T-helper 1 cell treated with Interleukin-12 subunit alpha and Interleukin-12 subunit beta and Interleukin-4 antibody, amounts not matched to agents 30 μg/mL and 1 μg/mL, for 36 hours (primary cell): Measurements from ENCODE around the gene PDZRN3.
"Not testable (repeated sequence)": the region's sequence is repeated elsewhere in the genome, so short reads cannot be mapped to it uniquely, and the experiment has no call there.

Experiments
- H3K27ac Mint-ChIP-seq: one replicate; pipeline ENCODE4 v1.8.0; 2021; ENCODE audit warnings: mild to moderate bottlenecking, mixed read lengths
- H3K27me3 Mint-ChIP-seq: one replicate; pipeline ENCODE4 v1.8.0; 2021; ENCODE audit warnings: low read depth, mixed read lengths
- H3K36me3 Mint-ChIP-seq: one replicate; pipeline ENCODE4 v1.8.0; 2021; ENCODE audit warnings: low read depth, mixed read lengths
- H3K4me1 Mint-ChIP-seq: one replicate; pipeline ENCODE4 v1.8.0; 2021; ENCODE audit warnings: low read depth, mixed read lengths
- H3K4me3 Mint-ChIP-seq: one replicate; pipeline ENCODE4 v1.8.0; 2021; ENCODE audit warnings: mild to moderate bottlenecking, moderate library complexity, mixed read lengths
- H3K9me3 Mint-ChIP-seq: one replicate; pipeline ENCODE4 v1.8.0; 2021; ENCODE audit warnings: mixed read lengths

The PDZRN3 gene

GRCh38 chr3:73568371-73568862, 56.3 kb downstream of the PDZRN3 start:
- Mint-ChIP-seq H3K9me3 (no peaks in the 10 kb centered on the region), H3K27me3 (peaks cover 20% of the 10 kb centered on the region), H3K36me3 (no peaks in the 10 kb centered on the region), H3K4me3 (no peak overlapping the region), H3K4me1 (no peaks in the 10 kb centered on the region), H3K27ac (no peak overlapping the region)

- not testable (repeated sequence) for H3K9me3 Mint-ChIP-seq, H3K27me3 Mint-ChIP-seq, H3K4me1 Mint-ChIP-seq, H3K36me3 Mint-ChIP-seq, H3K27ac Mint-ChIP-seq, H3K4me3 Mint-ChIP-seq
Measured at GRCh38 chr3:73565374-73565773, 59.4 kb downstream of the PDZRN3 start.

DNA sequence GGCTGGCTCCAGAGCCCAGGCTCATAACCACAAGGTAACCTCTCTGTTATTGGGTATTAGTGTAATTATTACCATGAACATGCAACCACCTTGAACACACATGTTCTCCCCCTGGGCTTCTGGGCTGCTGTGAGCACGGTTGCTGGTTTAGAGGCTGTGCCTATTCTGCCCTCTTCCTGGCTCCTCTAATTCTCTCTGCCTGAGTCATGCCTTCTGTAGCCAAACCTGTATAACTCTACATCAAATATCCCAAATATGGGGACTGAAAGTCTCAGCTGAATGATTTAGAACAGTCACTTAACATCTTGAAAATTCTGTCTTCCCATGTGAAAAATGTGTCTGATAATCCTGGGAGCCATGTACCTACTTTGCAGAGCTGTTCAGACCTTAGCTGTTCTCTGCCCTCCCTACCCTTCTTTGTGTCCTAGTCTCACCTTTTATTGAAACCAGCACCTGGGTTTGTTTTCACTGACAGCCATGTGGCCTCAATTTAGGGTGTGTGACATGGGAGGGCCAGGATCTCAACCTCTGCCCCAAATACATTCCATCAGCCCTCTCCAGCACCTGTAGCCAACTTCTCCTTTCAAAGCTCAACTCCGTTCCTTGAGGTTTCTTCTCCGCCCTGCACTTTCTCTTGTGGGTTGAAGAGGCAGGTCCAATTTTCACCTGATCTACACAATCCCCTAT, 60.7 kb downstream of the PDZRN3 start:
- no peaks in the 10 kb centered on the region for H3K9me3 Mint-ChIP-seq
- H3K27me3 Mint-ChIP-seq: no peaks in the 10 kb centered on the region
- no peaks in the 10 kb centered on the region for H3K4me1 Mint-ChIP-seq
- H3K27ac Mint-ChIP-seq: no peak overlapping the region
- no peak overlapping the region for H3K4me3 Mint-ChIP-seq
- H3K36me3 Mint-ChIP-seq: no peaks in the 10 kb centered on the region

DNA sequence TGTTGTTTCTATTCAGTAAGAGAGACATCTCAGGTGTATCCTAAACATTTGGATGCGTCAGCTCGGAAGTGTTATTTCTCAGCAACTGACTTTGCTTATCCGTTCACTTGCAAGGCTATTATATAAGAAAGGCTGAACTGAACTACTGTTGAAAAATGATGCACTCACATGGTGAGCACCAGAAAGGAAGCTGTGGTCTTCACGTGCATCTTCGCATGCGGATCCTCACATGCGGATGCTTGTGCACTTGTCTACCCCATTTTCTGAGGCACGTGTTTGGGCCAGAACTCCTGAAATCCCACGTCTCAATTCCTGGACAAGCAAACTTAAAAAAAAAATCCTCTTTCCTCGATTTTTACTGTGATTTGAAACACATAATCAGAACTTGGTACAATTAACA, 63.2 kb downstream of the PDZRN3 start:
- no peaks in the 10 kb centered on the region for H3K4me1 Mint-ChIP-seq
- no peaks in the 10 kb centered on the region for H3K27me3 Mint-ChIP-seq
- no peaks in the 10 kb centered on the region for H3K9me3 Mint-ChIP-seq
- H3K36me3 Mint-ChIP-seq: no peaks in the 10 kb centered on the region
- H3K4me3 Mint-ChIP-seq: no peak overlapping the region
- H3K27ac Mint-ChIP-seq: no peak overlapping the region

- Mint-ChIP-seq H3K36me3 (no peaks in the 10 kb centered on the region), H3K27me3 (peaks cover 3% of the 10 kb centered on the region), H3K4me3 (no peak overlapping the region)
Measured at GRCh38 chr3:73559749-73560148, 65.0 kb downstream of the PDZRN3 start.

DNA sequence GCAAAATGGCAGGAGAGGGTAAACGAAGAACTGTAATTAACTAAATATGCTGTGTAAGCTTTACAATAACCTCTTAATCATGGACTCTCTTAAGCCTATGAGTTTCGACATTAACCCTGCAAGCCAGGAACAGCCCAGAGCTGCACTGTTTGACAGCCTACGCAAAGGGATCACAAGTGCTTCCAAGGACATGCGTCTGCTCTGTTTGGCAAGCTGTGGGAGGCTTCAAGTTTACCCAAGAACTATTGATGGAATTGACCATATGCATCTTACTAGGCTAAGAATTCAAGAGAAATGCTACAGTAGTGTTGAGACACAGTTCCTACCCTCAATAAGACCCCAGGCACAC, 66.0 kb downstream of the PDZRN3 start:
- no peaks in the 10 kb centered on the region for H3K36me3 Mint-ChIP-seq
- no peak overlapping the region for H3K27ac Mint-ChIP-seq
- H3K27me3 Mint-ChIP-seq: peaks cover 3% of the 10 kb centered on the region
- no peak overlapping the region for H3K4me3 Mint-ChIP-seq
- no peaks in the 10 kb centered on the region for H3K9me3 Mint-ChIP-seq
- H3K4me1 Mint-ChIP-seq: no peaks in the 10 kb centered on the region

More at GRCh38 chr3:73559749-73560148, 65.0 kb downstream of the PDZRN3 start:
- H3K9me3 Mint-ChIP-seq: no peaks in the 10 kb centered on the region
- no peaks in the 10 kb centered on the region for H3K4me1 Mint-ChIP-seq
- H3K27ac Mint-ChIP-seq: no peak overlapping the region

DNA sequence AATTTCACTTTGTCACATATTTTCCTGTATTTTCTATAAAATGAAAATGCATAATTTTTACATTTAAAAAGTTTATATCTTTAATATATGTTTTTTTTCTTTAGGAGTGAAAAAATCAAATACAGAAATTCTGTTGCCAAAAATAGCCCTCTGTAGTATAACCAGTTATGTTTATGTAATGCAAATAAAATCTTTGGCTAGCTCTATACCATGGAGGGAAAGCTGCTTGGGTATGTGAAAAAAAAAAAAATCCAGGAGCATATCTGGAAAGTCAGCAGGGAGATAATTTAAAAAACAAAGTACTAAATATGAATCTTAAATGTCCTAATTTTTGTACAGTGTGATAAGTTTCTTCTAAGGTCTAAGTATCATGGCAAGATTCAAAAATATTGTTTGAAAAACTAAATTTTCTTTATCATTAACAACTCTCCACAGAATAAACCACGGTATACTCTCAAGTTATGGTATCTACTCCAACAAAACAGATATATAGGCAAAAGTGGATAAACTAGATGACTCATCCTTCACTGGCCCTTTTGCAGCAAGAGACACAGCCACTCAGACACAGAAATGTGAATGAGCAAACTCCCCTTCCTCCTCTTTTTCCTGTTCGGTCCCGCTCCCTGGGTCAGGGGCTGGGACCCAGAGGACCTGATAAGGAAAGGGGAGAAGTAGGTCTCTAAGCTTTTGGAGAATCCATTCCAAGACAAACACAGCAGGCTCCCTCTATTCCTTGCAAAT, 66.6 kb downstream of the PDZRN3 start:
- Mint-ChIP-seq H3K27me3 (peaks cover 3% of the 10 kb centered on the region), H3K27ac (no peak overlapping the region), H3K4me3 (no peak overlapping the region), H3K36me3 (no peaks in the 10 kb centered on the region), H3K4me1 (no peaks in the 10 kb centered on the region), H3K9me3 (no peaks in the 10 kb centered on the region)

DNA sequence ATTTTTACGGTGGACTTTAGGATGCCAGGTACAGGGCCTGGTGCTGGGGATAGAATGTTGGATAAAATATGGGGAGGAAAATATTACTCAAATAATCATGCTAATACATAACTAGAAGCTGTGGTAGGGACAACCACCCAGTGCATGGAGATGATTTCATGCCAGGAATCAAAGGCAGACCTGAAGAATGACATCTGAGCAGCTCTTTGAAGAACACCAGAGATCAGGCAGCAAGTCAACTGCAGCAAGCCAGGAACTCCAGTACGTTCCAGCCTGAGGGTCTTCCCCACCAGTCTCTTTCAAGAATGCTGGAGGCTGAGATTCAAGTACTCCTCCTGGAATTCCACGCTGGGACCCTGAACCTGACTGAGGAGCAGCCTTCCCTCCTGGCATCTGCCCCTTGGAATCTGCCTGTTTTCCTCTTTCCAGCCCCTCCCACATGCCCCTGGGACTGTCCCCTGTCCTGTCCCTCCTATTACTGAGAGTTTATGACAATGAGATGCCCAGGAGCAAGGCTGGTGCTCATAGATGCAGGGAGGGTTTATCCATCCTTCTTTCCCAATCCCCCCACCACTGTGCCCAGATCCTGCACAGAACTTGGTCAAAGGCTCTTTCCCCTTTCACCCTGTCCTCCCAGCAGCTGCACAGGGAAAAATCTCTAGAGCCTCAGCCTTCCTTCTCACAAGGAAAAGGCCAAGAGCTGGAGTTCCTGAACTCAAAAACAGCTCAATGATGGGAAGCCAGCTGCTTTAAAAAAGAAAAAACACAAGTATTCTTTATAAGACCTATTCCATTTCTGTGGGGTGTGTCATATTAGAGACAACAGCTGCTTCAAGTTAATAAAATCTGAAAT, 68.0 kb downstream of the PDZRN3 start:
- no peak overlapping the region for H3K27ac Mint-ChIP-seq
- H3K27me3 Mint-ChIP-seq: peaks cover 3% of the 10 kb centered on the region
- no peaks in the 10 kb centered on the region for H3K36me3 Mint-ChIP-seq

GRCh38 chr3:73555076-73555475, 69.7 kb downstream of the PDZRN3 start:
- H3K36me3 Mint-ChIP-seq: no peaks in the 10 kb centered on the region
- no peak overlapping the region for H3K4me3 Mint-ChIP-seq
- peaks cover 3% of the 10 kb centered on the region for H3K27me3 Mint-ChIP-seq
- no peaks in the 10 kb centered on the region for H3K4me1 Mint-ChIP-seq
- H3K9me3 Mint-ChIP-seq: no peaks in the 10 kb centered on the region
- no peak overlapping the region for H3K27ac Mint-ChIP-seq

More for the DNA sequence above, 68.0 kb downstream of the PDZRN3 start:
- H3K9me3 Mint-ChIP-seq: no peaks in the 10 kb centered on the region
- H3K4me1 Mint-ChIP-seq: no peaks in the 10 kb centered on the region
- no peak overlapping the region for H3K4me3 Mint-ChIP-seq

DNA sequence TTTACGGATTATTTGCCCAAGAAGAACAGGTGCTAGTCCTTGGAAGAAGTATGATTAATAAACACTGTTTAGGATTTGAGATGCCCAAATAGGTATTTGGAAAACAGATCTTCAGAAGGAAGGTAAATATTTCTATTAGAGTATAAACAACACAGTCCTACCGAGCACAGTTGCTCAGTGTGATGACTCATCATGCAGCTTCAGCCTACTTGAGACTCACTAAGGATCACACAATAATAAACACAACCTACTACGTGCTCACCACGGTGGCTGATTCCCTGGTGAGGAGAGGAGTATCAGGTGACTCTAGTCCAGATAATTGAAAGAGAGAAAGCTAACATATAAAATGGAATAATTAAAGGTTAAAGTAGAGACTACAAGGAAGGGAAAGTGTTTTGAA, 72.0 kb downstream of the PDZRN3 start:
- no peak overlapping the region for H3K4me3 Mint-ChIP-seq
- H3K27ac Mint-ChIP-seq: no peak overlapping the region
- H3K36me3 Mint-ChIP-seq: no peaks in the 10 kb centered on the region
- no peaks in the 10 kb centered on the region for H3K9me3 Mint-ChIP-seq
- peaks cover 2% of the 10 kb centered on the region for H3K4me1 Mint-ChIP-seq
- peaks cover 3% of the 10 kb centered on the region for H3K27me3 Mint-ChIP-seq

DNA sequence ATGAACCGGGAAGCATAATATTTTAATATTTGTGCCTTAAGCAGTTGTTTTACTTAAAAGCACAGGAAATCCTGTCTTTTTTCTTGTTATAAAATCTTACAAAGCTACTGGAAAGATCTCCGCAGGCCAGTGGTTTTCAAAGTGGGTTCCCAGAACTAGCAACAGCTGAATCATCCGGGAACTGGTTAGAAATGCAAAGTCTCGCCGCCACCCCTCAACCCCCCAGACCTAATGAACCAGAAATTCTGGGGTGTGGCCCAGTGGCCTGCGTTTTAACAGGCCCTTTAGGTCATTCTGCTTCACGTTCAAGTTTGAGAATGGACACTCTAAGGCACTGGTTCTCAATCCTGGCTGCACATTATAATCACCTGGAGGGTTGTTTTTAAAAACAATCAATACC, 74.7 kb downstream of the PDZRN3 start:
- Mint-ChIP-seq H3K9me3 (no peaks in the 10 kb centered on the region), H3K27ac (no peak overlapping the region), H3K27me3 (no peaks in the 10 kb centered on the region), H3K4me1 (peaks cover 2% of the 10 kb centered on the region), H3K36me3 (no peaks in the 10 kb centered on the region), H3K4me3 (no peak overlapping the region)

DNA sequence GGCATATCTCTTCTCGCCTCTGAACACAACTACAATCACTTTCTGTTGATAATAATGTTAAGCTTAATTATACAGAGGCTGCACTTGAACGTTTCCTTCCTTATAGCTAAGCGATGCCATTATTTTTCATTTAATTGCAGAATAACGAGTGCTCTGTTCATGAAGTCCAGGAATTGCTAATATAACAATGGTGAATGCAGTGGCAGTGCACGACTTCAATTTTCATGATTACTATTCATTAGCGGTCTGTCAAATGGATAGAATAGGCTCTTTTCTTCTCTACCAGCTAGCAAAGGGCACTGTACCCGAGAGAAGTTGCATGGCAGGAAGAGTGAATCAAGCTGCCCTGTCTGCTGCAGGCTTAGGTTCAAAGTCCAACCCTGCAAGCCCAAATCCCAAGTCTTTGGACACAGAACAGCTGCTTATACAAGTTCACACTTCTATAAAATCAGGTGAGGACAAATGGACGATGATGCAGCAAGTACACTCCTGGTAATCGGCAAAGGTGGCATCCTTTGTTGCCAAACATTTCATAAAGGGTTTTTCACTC, 75.6 kb downstream of the PDZRN3 start:
- Mint-ChIP-seq H3K27me3 (no peaks in the 10 kb centered on the region), H3K9me3 (no peaks in the 10 kb centered on the region), H3K36me3 (no peaks in the 10 kb centered on the region), H3K4me1 (peaks cover 2% of the 10 kb centered on the region), H3K27ac (no peak overlapping the region), H3K4me3 (no peak overlapping the region)

DNA sequence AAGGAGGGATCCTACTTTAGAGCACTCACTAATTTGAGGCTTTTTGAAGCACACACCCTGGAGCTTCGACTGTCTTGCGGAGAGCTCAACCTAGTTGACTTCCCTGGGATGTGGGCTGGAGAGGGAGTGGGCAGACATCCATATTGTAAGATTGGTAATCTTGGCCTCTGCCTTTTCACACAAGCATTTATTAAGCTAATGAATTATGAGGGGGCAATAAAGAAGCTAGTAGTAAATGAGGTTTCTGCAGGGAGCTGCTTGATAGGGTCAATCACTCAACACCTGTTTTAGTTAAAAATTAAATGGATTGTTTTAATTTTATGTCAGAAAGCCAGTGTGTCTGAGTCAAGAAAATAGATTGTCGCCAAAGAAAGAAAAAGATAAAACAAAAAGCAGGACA, 76.3 kb downstream of the PDZRN3 start:
- Mint-ChIP-seq H3K27ac (no peak overlapping the region), H3K27me3 (no peaks in the 10 kb centered on the region), H3K36me3 (no peaks in the 10 kb centered on the region), H3K4me3 (no peak overlapping the region), H3K4me1 (peaks cover 2% of the 10 kb centered on the region), H3K9me3 (no peaks in the 10 kb centered on the region)

- Mint-ChIP-seq H3K4me3 (no peak overlapping the region), H3K36me3 (no peaks in the 10 kb centered on the region), H3K9me3 (no peaks in the 10 kb centered on the region), H3K27me3 (no peaks in the 10 kb centered on the region), H3K4me1 (peaks cover 2% of the 10 kb centered on the region), H3K27ac (no peak overlapping the region)
Measured at GRCh38 chr3:73547427-73548248, 77.1 kb downstream of the PDZRN3 start.
